ENCODE data around the gene SPECC1. TPM values are rescaled to one million over a fixed set of nuclear protein-coding genes. Genes with fewer than 3 reads are reported as not detected.
A peak's percentile ranks its signal among the peaks of the same experiment; 100 is the strongest.

Gene SPECC1
- total RNA-seq, 1 donor from 2014 or later: 76.4 TPM

DNA sequence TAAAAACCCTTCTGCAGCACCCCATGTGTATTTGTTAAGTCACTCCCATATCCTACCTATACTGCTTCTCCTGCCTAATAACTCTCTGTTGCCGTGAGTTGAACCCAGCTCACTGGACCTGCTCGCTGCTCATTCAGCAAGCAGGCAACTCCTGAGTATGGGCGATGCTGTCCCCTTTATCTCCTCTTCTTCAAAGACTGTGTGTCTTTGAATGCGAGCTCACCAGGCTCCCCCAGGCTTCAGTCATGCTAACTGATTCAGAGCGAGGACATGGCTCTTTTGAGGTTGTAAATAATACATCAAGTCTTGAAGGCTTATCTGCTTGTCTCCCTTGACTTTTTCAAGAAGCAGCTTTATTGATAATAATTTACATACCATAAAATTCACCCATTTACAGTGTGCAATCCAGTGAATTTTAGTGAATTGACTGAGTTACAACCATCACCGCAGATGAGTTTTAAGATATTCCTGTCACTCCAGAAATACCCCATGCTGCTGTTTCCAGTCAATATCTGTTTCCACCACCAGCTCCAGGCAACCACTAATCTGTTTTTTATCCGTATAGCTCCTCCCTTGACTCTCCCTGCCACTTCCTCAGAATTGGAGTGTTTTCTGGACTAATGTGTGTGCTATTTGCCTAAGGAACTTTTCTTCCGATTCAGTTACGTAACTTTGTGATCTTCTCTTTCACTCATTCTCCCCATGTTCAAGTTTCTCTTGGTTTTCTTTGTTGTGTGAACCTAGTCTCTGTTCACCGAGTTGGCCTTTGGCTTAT is 132.2 kb downstream of the SPECC1 start:
- no peaks in the 10 kb centered on the region for H3K9me3 ChIP-seq
- no peak for DNase-seq (ENCODE audit: low spot score in 2 of 2)
- no peaks in the 10 kb centered on the region for H3K36me3 ChIP-seq
- TF ChIP-seq, protein P1, sequence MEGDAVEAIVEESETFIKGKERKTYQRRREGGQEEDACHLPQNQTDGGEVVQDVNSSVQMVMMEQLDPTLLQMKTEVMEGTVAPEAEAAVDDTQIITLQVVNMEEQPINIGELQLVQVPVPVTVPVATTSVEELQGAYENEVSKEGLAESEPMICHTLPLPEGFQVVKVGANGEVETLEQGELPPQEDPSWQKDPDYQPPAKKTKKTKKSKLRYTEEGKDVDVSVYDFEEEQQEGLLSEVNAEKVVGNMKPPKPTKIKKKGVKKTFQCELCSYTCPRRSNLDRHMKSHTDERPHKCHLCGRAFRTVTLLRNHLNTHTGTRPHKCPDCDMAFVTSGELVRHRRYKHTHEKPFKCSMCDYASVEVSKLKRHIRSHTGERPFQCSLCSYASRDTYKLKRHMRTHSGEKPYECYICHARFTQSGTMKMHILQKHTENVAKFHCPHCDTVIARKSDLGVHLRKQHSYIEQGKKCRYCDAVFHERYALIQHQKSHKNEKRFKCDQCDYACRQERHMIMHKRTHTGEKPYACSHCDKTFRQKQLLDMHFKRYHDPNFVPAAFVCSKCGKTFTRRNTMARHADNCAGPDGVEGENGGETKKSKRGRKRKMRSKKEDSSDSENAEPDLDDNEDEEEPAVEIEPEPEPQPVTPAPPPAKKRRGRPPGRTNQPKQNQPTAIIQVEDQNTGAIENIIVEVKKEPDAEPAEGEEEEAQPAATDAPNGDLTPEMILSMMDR (IDR thresholded peaks at IDR 0.05): no peak
- H3K27ac ChIP-seq: no peak overlapping the region
- intact Hi-C loops (cut with DNase I): no loop called here
- no peaks in the 10 kb centered on the region for H3K27me3 ChIP-seq
- H3K4me3 ChIP-seq: no peak overlapping the region
- no peaks in the 10 kb centered on the region for H3K4me1 ChIP-seq

DNA sequence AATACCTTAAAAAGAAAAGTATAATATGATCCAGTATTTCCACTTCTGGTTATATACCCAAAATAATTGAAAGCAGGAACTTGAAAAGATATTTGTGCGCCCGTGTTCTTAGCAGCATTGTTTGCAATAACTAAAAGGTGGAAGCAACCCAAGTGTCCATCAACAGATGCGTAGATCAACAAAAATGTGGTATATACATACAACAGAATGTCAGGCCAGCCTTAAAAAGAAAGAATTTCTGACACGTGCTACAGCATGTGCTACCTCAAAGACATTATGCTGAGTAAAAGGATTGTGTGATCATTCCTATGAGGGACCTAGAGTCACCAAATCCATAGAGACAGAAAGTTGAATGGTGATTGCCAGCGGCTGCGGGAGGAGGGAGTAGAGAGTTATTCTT is 133.1 kb downstream of the SPECC1 start:
- intact Hi-C loops (cut with DNase I): no loop called here
- TF ChIP-seq, protein P1 (IDR thresholded peaks at IDR 0.05): no peak
- no peak overlapping the region for H3K4me3 ChIP-seq
- no peaks in the 10 kb centered on the region for H3K9me3 ChIP-seq
- H3K4me1 ChIP-seq: no peaks in the 10 kb centered on the region
- H3K36me3 ChIP-seq: no peaks in the 10 kb centered on the region
- no peak overlapping the region for H3K27ac ChIP-seq
- no peak for DNase-seq (ENCODE audit: low spot score in 2 of 2)
- no peaks in the 10 kb centered on the region for H3K27me3 ChIP-seq

DNA sequence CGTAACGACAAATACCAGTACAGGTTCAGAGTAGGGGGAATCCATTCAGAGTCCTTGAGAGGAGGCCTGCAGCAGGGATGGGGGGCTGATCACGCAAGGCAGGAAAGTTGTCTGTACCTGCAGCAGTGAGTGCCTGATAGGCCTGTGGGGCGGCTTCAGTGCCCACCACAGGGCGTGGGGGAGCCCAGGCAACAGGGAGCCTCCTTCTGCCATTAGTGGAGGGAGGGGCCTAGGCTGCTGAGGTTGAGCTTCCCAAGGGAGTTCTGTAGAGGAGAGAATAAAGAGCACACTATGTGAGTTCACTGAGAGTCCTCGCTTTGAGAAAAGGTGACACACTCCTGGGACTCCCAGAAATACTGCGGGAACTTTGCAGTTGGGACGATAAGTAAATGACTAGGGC is 134.6 kb downstream of the SPECC1 start:
- TF ChIP-seq, protein P1 (IDR thresholded peaks at IDR 0.05): no peak
- DNase-seq (ENCODE audit: low spot score in 2 of 2): no peak
- Histone ChIP-seq H3K4me3 (no peak overlapping the region), H3K9me3 (no peaks in the 10 kb centered on the region), H3K27ac (no peak overlapping the region), H3K4me1 (no peaks in the 10 kb centered on the region), H3K27me3 (no peaks in the 10 kb centered on the region), H3K36me3 (no peaks in the 10 kb centered on the region)
- intact Hi-C loops (cut with DNase I): no loop called here

DNA sequence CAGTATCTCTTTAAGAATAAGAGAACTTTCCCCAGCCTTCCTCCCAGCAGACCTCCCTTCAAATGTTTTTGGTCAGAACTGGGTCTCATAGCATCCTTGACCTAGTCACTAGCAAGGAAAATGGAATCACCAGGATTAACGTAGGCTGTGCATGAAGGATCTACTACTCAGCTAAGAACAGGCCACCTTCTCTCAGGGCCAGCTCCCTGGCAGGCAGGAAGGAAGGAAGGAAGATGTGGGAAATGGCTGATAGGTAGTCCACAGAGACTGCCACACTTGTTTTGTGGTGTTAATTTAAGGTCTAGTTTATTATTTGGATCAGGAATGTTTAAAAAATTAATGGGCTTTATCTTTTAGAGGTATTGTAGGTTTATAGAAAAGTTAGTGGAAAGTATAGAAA is 136.4 kb downstream of the SPECC1 start:
- Histone ChIP-seq H3K4me1 (peaks cover 0 to 4% of the 10 kb centered on the region in 2 donors), H3K27me3 (no peaks in the 10 kb centered on the region), H3K27ac (no peak overlapping the region), H3K36me3 (no peaks in the 10 kb centered on the region), H3K4me3 (no peak overlapping the region), H3K9me3 (no peaks in the 10 kb centered on the region)
- DNase-seq (ENCODE audit: low spot score in 2 of 2): no peak
- TF ChIP-seq, protein P1 (IDR thresholded peaks at IDR 0.05): no peak
- intact Hi-C loops (cut with DNase I): no loop called here

DNA sequence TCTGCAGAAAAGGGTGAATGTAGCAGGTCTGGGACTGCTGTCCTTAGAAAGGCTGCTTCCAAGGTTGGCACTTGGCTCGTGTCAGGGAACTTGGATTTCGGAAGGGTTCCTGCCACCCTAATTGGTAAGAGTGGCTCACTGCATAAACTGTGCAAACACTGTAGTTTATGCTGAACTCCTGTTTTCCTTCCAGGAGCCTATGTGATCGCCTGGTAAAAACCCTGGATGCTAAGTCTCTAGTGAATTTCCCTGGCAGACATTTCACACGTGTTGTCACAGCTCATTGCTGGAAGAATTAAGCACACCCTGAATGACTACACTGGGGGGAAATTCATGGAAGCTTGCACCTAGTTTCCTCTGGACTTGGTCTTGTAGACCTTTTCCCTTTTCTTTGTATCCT is 140.1 kb downstream of the SPECC1 start:
- Histone ChIP-seq H3K9me3 (no peaks in the 10 kb centered on the region), H3K27ac (peak overlapping the region in 1 of 2 donors; percentile 51), H3K27me3 (no peaks in the 10 kb centered on the region), H3K36me3 (no peaks in the 10 kb centered on the region), H3K4me1 (peaks cover 0 to 4% of the 10 kb centered on the region in 2 donors), H3K4me3 (no peak overlapping the region)
- no peak for DNase-seq (ENCODE audit: low spot score in 2 of 2)
- intact Hi-C loops (cut with DNase I): no loop called here
- TF ChIP-seq, protein P1 (IDR thresholded peaks at IDR 0.05): no peak

All from ascending aorta (tissue), 2 donors.